NCI-H1930 (cell line): ENCODE data around the gene PALLD.

Experiments used
- DNase-seq, 2 experiments: peaks; one replicate each; lab custom pipeline; 2025; lab: John Stamatoyannopoulos, UW

Gene PALLD

DNA sequence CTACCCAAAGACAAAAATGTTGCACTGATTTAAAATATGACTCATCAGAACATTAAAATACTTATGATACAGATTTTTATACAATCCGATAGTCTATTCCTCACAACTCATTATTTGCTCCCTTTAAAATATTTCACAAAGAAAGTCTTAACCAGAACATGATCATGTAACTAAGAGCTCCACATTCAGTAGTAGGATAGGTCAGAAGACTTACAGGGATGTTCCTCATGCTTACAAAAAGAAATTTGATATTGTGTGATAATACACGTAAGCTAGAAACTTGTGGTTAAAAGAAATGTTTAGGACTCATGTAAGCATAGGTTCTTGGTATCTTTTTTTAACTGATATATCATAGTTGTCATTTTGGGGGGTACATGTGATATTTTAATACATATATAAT, 235.9 kb downstream of the PALLD start:
- no peak for DNase-seq

DNA sequence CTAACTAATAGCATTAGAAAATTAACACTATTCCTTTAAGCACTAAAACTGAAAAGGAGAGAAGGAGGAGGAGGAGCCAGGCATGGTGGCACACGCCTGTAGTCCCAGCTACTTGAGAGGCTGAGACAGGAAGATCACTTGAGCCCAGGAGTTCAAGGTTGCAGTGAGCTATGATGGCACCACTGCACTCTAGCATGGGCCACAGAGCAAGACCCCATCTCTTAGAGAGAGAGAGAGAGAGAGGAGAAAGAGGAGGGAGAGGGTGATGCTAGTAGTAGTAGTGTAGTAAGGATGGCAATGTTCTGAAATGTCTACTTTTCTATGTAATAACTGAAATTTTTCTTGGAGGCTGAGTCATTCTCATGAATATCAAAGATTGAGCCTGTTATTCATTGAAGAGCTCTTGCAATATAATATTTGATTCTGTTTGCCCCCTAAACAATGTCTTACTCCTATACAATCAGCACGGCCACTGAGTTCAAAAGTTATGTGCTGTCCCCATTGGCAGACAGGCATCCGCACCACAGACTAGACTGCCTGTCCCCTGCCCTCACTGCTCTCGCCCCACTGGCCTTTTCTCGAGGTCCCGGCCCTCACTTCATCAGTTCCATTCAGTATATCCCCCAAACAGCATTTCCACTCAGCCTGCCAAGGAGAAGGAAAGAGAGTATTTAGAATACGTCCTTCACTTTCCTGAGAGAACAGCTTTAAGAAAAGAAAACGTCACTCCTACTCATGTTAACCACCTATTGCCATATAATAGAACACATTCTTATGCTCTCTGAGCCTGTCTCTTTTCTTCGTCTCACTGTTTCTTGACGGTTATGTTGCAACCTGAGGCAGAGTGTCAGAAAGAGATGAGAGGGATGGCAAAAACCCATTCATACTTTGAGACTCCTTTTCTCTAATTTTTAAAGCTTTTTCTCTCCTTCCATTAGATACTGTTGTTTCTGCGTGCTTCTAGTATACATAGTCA, 238.1 kb downstream of the PALLD start:
- DNase-seq = no peak

DNA sequence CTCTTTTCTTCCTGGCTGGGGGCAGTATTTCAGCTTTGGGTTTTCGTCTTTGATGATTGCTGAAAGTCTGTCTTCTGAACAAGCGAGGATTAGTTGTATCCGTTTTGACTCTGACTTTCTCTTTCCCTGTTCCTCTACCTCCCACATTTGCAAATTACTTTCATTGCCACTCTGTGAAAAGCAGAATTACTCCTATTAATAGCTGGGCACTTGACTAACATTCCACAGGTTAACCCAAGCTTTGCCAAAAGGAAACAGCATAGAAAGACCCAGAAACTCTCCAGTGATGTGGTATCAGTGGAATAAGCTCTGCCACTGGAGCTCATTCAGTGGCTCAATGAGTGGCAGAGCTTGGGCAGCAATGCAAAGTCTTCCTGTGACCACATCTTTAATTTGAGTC, 238.9 kb downstream of the PALLD start:
- no peak for DNase-seq

DNA sequence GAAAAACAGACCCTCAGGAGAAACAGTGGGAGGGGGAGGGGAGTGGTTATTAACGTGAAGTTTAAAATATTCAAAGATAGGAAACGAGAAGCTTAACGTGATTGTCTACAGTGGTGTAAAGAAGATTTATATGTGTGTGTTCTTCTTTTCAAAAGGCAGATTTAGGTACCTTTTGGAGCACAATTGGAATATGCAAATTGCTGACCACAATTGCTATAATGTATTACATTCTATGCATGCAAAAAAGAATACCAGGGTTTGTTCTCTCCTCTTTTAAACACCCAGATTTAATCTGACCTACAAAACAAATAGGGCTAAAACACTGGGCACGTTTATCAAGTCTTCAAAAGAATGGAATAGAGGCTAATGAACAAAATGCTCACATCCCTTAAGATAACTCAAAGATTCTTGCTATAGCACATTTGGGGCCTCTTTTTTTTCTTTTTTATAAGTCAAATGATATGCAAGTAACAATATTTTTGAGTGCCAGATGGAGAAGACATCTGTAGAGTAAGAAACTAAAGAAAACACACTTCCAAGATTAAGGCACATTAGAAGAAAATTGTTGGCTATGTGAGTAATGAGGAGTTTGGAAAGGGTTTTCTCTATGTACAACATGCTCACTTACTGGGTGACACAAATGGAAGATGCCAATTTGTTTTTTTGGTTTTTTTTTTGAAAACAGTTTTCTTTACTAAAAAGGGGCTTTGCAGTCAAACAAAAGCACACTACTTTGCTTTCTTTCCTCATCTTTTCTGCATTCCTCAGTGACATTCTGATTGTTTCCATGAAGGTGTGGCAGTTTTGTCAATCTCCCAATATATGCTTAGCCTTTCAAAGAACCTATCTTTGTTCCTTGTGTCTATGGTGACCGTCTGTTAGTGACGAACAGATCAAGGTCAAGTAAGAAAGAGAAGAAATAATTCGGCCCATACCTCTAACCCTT, 240.3 kb downstream of the PALLD start:
- no peak for DNase-seq

DNA sequence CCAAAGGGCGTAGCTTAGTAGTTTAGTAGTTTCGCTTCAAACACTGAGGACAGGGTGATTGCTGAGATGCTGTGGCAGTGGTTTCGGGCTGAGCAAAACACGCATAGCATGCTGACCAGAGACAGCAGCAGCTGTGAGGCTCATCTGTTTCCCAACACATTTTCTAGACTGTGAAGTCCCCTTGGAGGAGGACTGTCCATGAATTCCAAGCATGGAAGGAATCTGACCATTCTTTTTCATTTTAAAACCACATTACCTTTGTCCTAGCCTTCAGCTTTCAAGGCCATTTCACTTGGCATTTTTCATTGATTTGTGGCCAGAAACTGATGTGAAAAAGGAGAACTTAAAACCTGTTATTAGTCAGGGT, 240.9 kb downstream of the PALLD start:
- no peak for DNase-seq

DNA sequence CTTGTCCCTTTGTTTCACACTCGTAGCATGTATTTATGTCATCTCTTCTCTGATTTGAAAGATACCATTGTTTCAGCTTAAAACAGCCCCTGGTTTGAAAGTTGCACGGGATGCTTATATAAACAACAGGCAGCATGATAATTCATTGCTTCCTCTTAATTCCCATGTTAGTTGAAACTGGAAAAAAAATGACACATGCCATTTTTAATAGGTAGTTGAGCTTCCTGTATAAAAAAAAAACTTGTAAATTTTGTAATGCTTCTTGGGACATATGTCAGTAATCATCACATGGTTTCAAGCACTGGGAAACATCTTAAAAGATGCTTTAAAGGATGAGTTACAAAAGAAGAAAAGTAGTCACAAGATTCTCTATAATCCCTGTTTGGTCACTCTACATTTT, 243.0 kb downstream of the PALLD start:
- DNase-seq = no peak

DNA sequence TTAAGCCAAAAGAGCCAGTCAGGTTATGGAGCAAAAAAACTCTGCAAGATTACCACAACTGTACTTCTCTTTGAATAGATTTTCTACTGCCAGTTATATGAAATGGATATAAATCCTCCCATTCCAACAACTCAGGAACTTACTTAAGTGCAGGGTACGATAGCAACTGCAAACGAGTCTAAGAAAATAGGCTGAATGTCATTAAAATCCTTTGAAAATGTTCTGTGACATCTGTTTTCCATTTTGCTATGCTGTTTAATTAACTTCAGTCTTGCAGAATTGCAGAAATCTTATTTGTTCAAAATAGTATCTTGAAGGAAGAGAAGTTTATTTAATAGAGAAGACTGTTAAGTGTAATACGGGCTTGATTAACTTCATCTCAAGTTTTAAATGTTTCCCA, 243.8 kb downstream of the PALLD start:
- DNase-seq = no peak

DNA sequence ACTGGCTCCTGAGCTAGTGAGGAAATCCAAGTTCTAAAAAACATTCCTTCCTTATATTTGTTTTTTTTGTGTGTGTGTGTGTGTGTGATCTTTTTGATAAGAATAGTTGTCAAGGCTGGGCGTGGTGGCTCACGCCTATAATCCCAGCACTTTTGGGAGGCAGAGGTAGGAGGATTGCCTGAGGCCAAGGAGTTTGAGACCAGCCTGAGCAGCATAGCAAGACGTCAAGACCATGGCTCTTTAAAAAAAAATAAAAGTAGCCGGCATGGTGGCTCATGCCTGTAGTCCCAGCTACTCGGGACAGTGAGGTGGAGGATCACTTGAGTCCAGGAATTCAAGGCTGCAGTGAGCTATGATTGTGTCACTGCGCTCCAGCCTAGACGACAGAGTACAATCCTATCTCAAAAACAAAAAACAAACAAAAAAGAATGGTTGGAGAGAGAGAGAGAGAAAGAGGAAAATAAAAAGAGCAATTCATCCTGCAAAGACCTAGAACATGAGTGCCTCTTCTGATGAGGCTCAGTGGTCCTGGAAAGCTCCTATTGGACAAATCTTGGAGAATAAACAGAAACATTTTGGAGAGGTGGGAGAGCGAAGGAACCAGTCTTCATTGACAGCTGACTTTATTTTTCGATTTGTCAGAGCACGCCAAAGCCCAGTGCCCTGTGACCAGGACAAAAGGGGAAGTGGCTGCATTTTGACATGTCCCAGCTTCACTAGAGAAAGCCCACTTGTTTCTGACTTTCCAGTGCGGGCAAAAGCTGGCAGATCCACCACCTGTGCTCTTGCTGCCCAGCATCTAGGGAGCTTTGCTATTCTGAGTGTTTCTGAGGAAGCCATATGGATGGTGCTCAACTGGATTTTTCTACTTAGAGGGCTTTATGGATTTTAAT, 244.7 kb downstream of the PALLD start:
- no peak for DNase-seq

DNA sequence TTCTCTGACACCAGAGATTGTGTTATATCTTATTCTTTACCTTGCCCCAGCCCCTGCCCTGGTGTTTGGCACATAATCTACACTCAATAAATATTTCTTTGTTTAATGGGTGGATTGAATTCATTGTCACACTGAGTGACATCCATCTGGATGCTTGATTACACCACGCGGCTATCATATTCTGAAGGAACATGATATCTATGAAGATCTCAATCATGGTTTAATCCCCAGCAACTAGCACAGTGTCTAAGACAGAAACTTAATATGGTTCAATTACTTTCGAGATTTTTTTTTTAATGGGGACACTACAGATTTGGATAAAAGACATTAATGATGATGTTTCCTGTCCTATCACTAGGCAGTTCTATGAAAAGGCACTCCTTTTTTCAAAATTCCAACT, 246.3 kb downstream of the PALLD start:
- no peak for DNase-seq

DNA sequence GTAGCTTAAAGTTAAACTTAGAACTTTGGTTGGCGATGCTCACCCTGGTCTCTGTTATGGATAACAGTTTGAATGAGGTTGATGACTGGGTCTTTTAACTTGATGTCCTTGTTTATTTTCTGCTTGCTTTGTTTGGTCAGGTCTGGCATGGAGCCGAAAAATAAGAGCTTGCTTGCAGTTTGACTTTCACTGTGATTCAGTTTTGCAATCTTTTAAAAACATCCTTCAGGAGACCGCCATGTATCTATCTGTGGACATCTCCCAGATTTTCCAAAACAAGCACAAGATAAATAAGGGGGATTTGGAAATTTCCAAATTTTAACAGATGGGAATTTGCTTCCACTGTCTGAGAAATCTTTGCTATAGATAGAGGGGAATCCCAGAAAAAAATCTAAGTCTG, 246.7 kb downstream of the PALLD start:
- DNase-seq = no peak

DNA sequence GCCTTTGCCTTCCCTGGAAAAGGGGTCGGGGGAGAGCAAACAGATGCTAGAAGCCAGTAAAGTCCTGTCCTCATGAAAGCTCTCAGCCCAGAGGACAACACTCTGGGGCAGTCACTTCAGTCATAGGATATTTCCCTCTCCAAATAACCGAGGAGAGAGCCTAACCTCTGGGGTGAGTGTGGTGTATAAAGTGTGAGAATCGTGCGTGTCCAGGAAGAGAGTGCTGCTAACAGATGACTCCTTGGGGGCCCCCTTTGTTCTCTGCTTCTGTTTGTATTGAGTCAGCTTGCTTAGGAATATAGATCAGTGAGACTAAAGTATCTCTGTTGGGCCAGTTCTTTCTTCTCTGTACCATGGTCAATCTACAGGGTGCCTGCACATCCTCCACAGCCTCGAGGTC, 247.2 kb downstream of the PALLD start:
- DNase-seq = no peak

DNA sequence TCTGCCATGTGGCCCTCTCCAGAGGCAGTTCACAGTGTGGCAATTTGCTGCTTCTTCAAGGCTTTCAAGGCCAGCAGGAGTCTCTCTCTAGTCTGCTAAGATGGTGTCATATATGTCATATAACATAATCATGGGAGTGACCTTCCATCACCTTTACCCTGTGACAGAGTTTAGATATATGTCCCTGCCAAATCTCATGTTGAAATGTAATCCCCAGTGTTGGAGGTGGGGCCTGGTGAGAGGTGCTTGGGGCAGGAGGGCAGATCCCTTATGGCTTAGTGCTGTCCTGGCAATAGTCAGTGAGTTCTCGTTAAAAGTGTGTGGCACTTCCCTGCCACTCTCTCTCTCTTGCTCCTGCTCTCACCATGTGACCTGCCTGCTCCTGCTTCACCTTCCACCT, 252.0 kb downstream of the PALLD start:
- DNase-seq = no peak

DNA sequence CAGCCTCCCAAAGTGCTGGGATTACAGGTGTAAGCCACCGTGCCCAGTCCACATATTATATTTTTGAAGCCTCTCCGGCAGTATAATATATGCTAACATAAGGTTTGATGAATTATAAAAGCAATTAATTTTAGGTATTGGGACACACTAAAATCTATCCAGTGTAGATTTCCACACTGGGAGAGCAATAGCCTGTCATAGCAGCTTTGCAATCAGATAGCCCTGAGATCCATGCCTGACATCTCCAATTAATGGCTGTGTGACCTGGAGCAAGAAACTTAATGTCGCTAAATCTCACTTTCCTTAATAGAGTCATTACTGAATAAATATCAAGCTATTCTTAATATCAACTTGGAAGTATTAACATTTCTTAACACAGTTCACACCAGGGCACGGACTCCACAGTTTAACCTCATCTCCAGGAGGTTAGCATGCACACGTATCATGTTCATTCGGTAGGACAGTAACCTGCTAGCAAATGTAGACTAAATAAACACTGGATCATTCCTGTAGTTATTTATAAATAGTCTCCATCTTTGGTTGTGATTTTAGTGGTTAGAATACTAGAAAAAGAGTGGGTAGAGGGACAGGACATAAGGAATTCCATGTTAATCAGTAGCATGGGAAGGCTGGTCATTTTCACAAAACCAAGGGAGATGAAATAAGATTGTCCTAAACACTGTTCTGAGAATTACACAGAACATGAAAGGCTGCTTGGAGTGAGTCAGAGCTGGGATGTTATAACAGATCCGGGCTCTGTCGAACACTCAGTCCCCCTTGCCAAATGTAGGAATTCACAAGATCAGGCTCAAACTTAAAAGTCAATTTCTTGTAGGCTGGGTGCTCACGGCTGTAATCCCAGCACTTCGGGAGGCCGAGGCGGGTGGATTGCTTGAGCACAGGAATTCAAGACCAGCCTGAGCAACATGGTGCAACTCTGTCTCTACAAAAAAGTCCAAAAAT, 254.7 kb downstream of the PALLD start:
- DNase-seq = no peak

DNA sequence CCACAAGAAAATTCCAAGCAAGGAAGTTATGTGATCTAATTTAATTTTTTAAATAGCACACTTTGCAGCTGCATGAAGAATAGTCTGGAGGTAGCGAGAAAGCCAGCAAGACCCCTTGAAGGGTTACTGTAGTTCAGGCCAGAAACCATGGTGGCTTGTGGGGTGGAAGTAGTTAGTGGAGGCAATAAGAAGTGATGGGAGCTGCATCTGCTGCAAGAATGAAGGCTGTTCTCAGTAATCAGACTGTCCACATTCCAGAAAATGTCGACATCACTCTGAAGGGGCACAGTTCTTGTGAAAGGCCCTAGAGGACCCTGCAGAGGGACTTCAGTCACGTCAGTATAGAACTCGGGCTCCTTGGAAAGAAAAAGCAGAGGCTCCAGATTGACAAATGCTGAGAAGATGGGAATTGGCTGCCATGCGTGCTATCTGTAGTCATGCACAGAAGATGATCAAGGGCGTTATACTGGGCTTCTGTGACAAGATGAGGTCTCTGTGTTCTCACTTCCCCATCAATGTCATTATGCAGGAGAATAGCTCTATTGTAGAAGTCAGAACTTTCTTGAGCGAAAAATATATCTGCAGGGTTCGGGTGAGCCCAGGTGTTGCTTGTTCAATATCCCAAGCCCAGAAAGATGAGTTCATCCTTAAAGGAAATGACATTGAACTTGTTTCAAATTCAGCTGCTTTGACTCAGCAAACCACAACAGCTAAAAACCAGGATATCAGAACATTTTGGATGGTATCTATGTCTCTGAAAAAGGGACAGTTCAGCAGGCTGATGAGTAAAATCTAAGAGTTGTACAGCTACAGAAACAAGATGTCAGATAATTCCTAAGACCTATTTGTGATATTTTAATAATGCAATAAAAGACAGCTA, 259.0 kb downstream of the PALLD start:
- no peak for DNase-seq

DNA sequence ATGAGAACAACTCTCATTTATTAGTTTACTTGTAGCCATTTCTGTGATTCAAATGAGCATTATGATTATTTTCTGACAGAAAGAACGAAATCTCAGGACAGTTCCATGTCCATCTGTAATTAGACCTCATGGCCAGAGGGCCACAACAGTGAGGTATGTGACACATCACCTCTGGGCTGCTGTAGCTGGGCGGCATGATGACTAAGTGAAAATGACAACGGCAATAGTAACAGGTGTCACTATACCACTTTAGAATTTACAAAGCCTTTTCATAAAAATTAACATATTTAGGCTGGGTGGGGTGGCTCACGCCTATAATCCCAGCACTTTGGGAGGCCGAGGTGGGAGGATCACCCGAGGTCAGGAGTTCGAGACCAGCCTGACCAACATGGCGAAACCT, 260.6 kb downstream of the PALLD start:
- DNase-seq = no peak

DNA sequence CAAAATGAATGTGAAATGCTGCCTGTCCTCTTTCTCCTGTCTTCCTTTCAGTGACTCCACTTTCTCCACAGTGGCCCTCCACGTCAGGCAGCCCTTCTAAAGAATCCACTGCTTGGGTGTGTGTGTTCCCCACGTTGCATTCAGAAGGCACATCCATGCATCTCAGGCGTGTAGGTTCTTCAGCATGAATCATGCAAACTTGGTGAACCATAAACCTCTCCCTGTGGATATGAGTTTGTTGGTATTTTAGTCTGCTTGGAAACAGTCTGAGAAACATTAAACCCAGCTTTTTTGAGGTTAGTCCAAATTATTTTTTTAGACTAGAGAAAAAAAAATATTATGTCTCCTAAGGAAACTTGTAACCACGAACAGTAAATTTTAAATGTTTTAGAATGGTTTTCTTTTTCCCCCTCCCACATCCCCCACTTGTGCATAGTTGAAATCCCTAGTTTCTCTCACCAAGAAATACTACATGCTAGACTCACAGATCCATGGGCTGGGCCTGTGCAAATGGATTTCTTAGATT, 261.6 kb downstream of the PALLD start:
- no peak for DNase-seq

DNA sequence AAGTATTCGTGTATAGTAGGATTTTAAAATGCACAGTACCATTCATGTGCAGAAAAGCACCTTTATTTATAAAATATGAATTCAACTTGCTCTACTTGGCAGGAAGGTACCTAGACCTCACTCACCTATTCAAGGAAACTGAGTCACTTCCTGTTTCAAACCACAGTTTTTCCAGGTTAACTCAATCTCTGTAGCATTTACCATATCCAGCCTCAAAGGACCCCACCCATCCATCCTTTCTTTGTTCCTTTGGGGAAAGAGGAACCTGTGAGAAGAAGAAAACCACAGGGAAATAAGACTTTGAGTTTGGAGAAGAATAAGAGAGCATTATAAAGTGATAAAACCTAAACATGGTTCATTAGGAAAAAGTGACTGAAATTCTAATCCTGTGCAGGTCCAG, 262.5 kb downstream of the PALLD start:
- DNase-seq = no peak

DNA sequence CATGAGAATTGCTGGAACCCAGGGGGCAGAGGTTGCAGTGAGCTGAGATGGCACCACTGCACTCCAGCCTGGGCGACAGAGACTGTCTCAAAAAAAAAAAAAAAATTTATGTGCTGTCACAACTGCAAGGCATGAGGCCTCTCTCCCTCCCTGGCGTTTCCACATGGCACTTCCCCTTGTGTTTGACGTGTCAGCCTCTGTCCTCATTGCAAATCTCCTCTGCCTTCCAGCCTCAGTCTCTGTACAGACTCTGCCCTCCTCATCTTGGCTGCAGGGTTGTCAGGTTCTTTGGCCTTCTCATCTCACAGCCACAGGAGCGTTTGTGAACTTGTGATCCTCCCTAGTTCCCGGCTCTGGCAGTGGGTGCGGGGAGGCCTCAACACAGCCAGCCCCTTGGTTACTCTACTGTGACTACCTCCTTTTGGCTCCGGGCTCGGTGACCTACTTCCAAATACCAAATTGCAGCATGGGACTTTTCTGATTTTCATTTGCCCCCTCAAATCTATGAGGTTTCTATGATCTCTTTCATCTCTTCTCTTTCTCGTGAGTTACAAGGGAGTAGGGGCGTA, 263.2 kb downstream of the PALLD start:
- no peak for DNase-seq

DNA sequence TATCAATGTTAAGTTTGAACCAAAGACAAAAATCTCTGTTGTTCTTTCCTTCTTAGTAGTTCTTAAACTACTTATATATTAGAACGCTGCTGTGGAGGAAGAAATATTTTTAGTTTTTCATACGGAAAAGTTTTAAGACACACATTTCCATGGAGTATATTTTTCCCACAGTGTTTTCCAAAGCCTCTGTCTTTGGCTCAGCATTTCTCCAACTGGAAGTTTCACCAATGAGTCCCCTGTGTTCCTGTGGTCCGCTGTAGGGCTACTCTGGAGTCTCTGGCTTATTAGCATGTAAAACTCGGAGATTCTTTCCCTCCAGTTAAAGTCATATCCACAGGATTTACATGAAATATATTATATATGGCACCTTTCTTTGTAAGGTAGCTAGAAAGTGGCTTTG, 264.2 kb downstream of the PALLD start:
- DNase-seq = no peak
